NCI-H82 (cell line): Measurements from ENCODE around the gene FAM236D.
"Not testable (repeated sequence)": the region's sequence is repeated elsewhere in the genome, so short reads cannot be mapped to it uniquely, and the experiment has no call there.

ENCODE experiments used
- DNase-seq: peaks from one replicate; lab custom pipeline; 2025; lab: John Stamatoyannopoulos, UW

The FAM236D gene

GRCh38 chrX:72808110-72808509, at the start of gene FAM236D:
Gene FAM236D (minus strand): TSS chrX:72808210. CDS start chrX:72808110, 100 bp downstream.
- not testable (repeated sequence) for DNase-seq

DNA sequence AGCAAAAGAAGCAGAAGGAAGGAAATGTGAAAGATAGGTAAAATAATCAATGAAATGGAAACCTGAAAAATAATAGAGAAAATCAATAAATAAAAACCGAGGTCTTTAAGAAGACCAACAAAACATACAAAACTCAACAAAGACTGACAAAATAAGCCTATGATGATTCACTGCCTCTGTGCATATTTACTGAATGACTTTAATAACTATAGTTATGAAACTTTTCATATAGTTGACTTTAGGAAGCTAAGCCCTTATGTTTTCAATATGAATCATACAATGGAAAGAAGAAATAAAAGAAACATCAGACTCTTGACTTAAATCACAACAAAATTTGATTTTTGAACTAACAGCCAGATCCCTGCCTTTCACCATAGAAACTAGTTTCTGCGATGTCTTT, 29.5 kb upstream of the FAM236D start:
- not testable (repeated sequence) for DNase-seq

GRCh38 chrX:72830701-72831100, 22.7 kb upstream of the FAM236D start:
- DNase-seq, result not testable (repeated sequence)

DNA sequence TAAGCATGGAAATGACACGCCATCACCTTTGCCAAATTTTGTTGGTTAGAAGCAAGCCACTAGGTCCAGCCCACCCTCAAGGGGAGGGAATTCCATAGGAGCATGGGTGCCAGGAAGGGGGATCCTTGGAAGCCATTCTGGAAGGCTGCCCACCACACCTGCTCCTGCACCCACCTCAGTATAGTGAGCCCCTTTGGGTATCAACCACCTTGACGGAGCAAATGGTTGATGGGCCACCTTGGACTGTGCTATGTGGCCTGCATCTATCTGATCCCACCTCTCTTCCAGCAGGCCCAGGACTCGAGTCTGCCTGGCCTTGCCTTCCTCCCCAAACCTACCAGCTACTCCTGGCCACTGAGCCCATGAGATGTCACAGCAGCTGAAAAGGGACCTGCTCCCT, 17.6 kb downstream of the FAM236D start:
- DNase-seq, result not testable (repeated sequence)

DNA sequence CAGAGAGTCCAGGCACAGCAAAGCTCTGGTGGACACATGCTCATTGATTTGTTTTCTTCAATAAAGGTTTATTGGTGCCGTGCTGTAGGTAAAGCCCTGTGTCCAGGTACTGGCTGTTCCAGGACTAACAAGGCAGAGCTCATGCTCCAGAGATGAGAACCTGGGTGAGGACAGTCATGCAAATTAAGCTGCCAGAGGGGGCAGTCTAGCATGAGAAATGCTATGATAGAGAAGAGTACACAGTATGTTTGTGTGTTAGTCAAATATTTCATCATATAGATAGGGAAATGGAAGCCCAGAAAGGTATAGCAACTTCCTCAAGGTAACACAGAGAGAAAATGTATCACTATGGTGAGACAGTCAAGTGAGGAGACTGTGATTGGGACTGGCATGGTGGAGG, 19.9 kb downstream of the FAM236D start:
- not testable (repeated sequence) for DNase-seq

- DNase-seq, result not testable (repeated sequence)
Measured at GRCh38 chrX:72783964-72784363, 24.0 kb downstream of the FAM236D start.

GRCh38 chrX:72783365-72783936, 24.6 kb downstream of the FAM236D start:
- not testable (repeated sequence) for DNase-seq

- DNase-seq, result not testable (repeated sequence)
Measured at GRCh38 chrX:72782560-72782959, 25.4 kb downstream of the FAM236D start, which contains the start of gene FAM236B. Gene FAM236B (minus strand): TSS chrX:72782660. CDS start chrX:72782560, 100 bp downstream.

DNA sequence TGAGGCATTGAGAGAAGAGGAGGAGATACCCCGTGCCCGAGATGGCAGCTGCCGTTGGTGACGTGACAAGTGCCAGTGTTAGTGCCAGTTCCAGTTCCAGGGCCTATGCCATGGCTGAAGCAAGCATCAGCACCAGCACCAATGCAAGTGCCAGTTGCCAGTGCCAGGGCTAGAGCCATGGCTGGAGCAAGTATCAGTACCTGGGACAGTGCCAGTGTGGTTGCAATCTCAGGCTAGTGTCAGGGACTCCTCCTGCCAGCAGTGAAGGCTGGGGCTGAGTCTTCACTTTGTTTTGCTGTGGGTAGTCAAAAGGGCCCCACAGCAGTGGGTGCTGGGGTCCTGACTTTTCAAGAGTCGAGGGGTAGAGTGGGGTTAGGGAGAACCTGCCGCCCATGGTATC, 29.9 kb downstream of the FAM236D start:
- DNase-seq, result not testable (repeated sequence)

DNA sequence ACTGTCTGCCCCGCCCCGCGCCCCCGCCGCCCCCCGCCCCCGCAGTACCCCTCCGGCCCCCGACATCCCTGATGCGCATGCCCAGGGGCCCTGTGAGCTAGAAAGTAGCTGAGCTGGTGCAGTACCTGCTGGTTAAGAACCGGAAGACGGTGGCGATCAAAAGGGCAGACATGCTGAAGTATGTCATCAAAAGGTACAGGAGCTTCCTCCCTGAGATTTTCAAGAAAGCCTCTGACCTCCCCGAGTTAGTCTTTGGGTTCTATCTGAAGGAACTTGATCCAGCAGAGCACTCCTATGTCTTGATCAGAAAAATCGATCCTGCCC, 30.6 kb downstream of the FAM236D start:
- DNase-seq, result not testable (repeated sequence)

- DNase-seq, result not testable (repeated sequence)
Measured at GRCh38 chrX:72776653-72777466, 31.1 kb downstream of the FAM236D start, which contains the start of gene DMRTC1B. Gene DMRTC1B (plus strand): TSS chrX:72776890. CDS start chrX:72845136, 68,246 bp downstream.

DNA sequence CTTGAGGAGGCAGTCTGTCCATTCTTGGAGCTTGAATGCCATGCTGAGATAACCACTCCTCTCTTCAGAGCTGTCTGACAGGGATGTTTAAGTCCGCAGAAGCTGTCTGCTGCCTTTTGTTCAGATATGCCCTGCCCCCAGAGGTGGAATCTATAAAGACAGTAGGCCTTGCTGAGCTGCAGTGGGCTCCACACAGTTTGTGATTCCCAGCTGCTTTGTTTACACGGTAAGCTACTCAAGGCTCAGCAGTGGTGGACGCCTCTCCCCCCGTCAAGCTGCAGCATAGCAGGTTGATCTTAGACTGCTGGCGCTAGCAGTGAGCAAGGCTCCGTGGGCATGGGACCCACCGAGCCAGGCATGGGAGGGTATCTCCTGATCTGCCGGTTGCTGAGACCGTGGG, 47.6 kb downstream of the FAM236D start:
- DNase-seq, result not testable (repeated sequence)
